ENCODE data around the gene SLC38A7.

Gene SLC38A7, protein sequence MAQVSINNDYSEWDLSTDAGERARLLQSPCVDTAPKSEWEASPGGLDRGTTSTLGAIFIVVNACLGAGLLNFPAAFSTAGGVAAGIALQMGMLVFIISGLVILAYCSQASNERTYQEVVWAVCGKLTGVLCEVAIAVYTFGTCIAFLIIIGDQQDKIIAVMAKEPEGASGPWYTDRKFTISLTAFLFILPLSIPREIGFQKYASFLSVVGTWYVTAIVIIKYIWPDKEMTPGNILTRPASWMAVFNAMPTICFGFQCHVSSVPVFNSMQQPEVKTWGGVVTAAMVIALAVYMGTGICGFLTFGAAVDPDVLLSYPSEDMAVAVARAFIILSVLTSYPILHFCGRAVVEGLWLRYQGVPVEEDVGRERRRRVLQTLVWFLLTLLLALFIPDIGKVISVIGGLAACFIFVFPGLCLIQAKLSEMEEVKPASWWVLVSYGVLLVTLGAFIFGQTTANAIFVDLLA

DNA sequence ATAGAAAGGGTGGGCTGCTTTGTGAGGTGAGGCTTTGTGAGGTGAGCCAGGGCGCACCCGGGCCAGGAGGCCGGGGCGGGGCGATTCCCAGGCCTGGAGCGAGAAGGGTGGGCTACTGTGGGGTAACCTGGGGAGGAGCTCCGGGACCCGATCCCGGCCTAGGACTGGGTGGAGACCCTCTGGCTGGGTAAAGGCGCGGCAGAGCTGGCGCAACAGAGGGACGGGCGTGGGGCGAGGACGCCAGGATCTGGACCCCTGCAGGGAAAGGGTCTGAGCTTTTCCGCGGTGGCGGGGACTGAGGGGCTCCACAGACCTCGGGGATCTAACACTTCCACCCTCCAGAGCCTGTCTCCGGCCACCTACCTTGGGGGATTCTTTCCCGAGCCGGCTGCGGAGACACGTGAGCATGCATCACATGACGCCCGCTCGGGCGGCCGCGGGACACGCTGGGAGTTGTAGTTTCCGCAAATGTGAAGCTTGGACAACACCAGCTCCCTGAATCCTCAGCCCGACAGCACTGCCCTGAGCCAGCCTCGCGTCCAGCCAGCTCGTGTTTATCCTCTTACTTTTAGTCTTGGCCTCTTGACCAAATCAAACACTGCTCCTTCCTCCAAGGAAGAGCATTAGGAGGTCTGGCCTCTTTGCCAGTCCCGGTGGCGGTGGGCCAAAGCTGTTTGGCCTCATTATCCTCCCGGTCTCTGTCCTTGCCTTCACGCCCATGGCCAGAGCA lies at the start of gene SLC38A7:
Gene SLC38A7, minus strand, starts transcription at position 417 of the 730 bp plus-strand sequence. CDS start 4,644 bp downstream, outside the sequence.
- DNase-seq: peak; percentile 82

DNA sequence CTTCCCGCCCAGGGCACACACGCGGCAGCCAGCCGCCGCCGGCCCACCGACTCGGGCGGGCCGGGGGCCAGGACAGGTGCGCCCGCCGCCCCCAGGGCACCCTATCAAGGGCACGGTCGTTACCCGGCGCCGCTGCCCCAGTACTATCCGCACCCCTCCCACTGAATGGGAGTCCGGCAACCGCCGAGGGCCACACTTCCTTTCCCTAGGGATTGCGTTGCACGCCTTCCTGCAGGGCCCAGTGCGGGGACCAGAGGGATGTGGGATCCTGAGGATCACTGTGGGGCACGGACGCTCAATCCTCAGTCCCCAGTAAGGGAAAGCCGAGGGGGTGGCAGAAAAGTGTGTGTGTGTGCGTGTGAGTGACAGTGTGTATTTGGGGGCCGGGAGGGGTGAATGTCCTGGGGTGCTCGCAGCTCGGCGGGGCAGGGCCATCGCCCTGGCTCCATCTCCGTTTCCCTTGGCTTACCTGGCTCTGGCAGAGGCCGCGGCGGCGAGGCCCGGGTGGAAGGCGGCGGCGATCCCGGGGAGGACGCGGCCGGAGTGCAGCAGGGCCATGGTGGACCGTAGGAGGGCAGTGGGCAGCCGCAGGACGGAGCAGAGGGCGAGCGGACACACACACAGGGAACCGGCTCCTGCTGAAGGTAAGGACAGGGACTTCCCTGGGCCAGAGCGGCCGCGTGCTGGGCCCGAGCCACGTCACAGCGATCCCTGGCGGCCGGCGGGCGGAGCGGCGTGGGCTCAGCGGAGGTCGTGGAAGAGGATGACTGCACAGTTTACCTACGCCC lies 49.3 kb upstream of the SLC38A7 start, which contains the start of gene GOT2:
Gene GOT2, minus strand, starts transcription at position 646 of the 788 bp plus-strand sequence. Its CDS starts 88 bp downstream, at position 558.
- peak; percentile 85 for DNase-seq

DNA sequence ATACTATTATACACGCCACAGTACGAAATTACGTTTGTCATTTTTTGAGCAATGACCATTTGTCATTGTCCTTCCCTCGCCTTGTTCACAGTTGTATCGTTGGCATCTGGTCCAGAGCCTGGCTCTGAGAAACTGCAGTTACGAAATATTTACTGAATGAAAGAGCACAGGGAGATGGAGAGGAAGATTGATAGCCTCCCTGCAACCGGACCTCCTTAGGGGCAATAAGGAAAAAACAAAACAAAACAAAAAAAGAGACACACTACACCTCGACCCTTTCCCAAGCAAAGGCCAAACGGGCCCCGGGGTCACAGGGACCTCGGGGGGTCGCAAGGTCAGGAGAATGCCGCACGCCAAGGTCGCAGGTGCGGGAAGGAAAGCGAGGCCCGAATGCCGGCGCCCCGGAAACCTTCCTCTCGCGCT lies 48.7 kb upstream of the SLC38A7 start:
- peak; percentile 18 for DNase-seq

DNA sequence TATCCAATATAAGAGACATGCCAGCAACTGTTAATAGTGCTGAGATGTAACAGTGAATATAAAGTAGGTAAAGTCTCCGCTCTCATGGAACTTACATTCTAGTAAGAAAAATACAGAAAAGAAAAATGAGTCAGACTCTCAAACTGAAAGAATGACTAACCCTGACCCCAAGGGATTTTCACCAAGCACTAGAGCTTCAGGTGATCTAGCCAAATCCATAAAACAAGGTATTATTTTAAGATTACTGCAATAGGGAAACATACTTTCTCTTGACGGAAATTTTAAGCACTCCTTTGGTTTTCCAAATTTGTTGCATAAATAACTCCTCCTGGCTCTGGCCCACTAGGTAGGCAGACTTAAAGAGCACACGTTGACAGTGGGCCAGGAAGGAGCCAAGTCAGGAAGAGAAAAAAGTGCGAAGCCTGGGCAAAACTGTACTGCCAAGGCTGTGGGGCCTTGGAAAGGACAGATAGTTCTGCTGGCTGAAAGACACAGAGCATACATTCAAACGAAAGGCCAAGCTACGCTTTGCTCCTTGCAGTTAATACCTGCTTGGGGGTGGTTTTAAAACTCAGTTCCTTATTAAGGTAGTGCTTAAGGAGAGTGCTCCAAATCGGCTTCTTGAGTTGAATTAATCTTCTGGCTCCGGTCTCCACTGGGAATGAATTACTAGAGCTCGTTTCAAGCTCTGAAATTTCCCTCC lies 48.1 kb upstream of the SLC38A7 start:
- DNase-seq: peak; percentile 40

DNA sequence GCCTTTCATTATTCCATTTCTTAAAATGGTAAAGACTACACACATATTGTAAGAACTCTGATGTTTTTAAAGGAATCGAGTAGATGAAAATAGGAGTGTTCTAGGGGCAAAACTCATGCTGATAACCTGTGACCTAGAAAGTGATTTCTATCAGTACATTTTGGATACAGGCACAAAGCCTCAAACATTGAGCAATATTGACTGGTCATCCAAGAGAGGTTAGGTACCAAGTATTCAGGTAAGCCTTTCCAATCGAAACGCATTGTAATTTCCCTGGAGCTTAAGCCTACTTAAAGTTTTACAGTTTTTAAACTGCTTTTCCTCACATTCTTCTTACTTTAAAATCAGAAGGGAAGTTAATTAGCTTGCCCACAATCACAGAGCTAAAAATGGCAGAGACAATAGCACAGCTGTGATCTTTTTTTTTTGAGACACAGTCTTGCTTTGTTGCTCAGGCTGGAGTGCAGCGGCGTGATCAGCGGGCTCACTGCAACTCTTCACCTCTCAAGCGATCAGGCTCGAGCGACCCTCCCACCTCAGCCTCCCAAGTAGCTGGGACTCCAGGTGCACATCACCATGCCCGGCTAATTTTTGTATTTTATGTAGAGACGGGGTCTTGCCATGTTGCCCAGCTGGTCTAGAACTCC lies 46.3 kb upstream of the SLC38A7 start:
- no peak for DNase-seq

DNA sequence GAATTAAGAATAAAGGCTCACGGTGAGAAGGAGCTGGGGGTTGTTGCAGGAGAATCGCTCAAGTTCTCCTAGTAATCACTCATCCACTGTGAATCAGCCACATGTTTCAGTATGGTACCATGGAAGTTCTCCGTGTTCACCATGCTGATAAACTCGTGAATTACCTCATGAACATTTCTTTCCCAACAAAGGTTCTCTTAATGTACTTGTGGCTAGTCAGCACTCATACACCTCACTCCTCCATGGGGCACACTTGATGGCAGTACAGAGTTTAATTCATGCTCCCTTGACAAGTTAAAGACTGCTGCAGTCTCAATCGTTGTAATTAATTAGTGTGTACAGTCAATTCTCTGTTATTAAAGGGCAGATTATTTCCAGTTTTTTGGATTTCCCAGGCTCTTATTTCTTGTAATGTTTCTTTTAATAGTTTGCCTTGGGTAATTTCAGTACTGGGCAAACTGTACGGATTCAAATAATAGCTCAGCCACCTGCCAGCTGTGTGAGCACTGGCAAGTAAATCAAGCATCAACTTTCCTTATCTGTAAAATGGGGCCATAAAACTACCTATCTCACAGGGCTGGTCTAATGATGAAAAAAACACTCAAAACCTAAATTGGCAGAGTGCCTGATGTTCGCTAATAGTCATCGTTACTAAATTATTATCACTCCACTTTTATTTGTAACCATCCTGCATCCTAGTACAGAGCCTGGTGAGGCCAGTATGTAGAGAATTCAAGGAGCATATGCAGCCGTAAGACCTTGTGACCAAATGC lies 43.4 kb upstream of the SLC38A7 start:
- DNase-seq: no peak

DNA sequence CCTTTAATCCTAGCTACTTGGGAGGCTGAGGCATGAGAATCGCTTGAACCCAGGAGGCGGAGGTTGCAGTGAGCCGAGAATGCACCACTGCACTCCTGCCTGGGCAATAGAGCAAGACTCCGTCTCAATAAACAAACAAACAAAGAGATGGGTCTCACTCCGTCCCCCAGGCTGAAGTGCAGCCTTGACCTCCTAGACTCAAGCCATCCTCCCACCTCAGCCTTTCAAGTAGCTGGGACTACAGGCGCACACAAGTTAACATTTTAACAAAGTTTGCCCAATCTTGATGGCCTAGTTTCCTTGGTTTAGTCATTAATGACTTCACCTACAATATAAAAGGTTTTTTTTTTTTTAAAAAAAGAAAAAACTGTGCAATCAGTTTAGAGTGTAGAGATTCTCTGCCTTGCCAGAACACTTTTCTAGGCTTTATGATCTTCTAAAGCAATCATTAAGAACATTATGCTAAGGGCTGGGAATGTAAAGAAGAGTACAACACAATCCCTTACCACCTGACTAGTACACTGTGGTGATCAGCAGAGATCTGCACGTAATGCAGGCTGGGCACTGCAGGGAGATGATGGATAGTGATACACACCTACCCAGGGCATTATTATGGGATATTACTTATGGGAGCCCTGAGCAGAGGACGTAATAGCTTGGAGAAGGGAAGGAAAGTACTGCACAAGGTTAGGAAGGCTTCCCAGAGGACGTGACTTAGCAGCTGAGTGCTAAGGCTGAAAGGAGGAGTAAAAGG lies 42.6 kb upstream of the SLC38A7 start:
- no peak for DNase-seq

DNA sequence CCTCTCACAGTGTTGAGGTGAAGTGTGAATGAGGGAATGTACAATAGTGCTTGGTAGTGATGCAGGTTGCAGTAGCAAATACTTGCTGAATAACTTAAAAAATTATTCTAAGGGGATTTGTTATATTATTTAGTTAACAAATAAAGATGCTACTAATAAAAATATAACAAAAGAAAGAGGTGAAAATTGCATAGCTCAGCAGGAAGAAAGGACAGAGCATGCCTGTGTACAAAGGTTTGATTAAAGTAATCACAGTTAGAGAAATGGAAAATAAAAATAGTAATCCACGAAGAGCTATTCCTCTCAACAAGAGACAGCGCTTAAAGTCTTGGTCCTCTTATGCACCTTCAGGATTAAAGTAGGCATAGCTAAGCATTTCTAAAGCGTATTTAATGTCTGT lies 38.5 kb upstream of the SLC38A7 start:
- no peak for DNase-seq

DNA sequence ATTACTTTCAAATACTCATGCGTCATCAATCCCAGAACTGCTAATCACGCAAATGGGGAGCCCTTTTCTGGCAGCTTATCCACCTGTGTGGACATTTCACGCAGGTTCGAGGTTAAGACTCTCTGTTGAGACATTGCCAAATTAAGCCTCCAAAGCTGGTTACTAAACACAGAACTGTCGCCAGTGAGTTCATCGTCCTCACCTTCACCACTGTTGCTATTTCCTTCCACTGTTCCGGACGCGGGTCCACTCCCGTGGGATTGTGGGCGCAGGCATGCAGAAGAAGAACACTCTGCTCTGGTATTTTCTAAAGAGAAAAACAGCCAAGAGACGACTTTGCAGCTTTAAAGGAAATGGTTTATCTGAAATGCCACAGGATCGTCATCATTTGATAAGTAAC lies 33.4 kb upstream of the SLC38A7 start:
- no peak for DNase-seq

DNA sequence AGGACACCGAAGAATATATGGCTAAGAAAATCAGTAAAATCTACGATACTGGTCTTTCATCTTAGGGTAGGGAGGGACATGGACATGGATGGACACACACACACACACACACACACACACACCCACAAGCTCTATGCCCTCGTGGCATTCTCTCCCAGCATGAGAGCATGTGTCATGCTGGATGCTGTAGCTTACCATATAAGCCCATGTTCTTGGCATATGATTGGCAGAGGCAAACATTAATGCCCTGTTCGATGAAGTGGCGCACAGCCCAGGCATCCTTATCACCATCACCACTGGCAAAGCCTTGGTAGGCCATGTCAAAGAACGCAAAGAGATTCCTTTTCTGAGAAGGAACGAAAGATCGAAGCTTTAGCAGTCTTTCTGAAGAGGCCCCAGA lies 31.9 kb upstream of the SLC38A7 start:
- no peak for DNase-seq

DNA sequence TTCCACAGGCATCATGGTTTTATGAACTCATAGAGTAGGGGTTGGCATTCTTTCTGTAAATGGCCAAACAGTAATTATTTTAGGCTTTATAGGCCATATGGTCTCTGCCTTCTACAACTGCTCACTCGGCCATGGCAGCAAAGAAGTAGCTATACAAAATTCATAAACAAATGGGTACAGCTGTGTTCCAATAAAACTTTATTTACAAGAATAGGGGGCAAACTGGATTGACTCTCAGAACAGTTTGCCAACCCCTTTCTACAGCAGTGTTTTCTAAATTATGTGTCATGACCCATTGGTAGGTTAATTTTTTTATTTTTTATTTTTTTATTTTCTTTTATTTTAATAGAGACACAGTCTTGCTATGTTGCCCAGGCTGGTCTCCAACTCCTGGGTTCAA lies 29.2 kb upstream of the SLC38A7 start:
- DNase-seq: no peak

DNA sequence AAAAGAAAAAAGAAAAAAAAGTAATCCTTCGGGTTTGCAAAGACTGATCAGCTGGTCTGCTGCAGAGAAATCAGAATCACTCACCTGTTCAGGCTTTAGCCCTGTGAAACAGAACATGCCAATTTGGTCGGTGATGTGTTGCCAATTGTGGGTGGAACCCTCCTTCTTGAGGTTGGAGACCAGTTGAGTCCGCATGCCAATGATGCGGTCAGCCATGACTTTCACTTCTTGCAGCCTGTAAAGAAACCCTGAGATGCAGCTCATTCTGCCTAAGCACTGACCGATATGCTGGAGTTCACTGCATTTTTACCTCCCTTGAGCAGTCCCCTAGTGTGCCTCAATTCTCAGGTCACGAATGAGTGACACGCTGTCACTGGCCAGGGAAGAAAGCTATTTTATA lies 24.8 kb upstream of the SLC38A7 start:
- no peak for DNase-seq

DNA sequence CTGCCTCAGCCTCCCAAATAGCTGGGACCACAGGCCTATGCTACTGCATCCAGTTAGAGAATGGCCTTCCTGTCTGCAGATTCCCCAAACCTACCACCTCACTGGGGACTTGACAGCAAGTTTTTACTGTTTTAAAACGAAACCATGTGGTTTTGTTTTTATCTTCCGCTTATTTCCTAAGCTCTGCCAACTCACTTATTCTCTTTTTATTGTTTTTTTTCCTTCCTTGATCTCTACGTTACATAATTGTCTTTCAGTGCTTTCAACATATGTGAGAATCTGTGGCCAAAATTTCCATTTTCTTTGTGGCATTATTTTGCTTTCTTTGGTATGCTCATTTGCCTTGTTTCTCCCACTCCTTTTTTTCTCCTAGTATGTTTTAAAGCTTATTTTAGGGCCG lies 14.6 kb upstream of the SLC38A7 start:
- no peak for DNase-seq

DNA sequence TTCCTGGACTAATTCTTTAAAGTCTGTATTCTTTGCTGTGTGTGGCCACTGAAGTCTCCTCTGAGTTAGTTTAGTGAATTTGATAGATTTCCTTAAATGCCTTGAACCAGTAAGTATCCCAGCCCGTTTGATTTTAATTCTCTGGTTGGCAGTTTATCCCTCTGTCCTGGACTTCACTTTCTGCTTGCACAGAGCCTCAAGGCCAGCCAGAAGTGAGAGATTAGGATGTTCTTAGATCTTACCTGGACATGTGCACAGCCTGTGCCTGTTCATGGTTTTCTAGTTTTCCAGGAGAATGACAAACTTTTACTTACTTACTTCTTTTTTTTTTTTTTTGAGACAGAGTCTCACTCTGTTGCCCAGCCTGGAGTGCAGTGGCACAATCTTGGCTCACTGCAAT lies 10.8 kb upstream of the SLC38A7 start:
- no peak for DNase-seq

DNA sequence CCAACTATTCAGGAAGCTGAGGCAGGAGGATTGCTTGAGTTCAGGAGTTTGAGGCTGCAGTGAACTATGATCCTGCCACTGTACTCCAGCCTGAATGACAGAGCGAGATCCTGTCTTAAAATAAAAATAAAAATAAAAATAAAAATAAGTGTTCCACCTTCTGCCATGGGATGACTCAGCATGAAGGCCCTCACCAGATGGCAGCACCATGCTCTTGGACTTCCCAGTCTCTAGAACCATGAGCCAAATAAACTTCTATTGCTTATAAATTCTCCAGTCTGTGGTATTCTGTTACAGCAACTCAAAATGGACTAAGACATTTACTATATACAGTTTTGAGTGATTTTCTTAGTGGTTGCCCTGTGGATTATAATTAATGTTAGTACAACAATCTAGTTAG lies 7.9 kb upstream of the SLC38A7 start:
- DNase-seq: no peak

DNA sequence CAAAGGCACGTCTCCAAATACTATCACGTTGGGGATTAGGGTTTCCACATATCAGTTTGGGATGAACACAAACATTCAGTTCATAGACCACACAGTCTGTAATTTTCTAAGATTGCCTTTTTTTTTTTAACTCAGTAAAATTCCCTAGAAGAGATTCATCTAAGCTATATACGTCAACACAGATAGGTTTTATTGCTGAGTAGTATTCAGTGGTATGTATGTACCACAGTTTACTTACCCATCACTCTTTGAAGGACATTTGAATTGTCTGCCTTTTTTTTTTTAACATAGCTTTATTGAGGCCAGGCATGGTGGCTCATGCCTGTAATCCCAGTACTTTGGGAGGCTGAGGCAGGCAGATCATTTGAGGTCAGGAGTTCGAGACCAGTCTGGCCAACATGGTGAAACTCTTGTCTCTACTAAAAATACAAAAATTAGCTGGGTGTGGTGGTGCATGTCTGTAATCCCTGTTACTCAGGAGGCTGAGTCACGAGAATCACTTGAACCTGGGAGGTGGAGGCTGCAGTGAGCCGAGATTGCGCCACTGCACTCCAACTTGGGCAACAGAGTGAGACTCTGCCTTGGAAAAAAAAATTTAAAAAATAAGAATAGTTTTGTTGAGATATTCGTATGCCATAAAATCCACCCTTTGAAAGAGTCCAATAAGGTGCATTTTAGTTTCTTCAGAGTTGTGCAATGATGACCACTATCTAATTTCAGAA lies 2.6 kb upstream of the SLC38A7 start:
- DNase-seq: peak; percentile 51

DNA sequence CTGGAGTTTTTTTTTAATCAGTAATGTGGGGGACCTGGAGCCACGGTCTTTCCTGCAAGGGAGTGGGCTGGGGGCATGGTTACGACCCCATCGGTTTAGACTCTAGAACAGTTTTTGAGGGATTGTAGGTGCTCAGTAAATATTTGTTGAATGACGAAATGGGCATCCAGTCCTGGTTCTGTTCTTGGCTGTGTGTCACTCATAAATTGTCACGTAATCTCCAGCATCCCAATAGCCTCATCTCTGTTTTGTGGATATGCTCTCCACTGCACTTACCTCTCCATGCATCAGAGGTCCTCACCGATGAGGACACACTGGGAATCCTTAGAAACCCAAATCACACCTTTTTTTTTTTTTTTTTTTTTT lies 497 bp upstream of the SLC38A7 start:
- DNase-seq: no peak

DNA sequence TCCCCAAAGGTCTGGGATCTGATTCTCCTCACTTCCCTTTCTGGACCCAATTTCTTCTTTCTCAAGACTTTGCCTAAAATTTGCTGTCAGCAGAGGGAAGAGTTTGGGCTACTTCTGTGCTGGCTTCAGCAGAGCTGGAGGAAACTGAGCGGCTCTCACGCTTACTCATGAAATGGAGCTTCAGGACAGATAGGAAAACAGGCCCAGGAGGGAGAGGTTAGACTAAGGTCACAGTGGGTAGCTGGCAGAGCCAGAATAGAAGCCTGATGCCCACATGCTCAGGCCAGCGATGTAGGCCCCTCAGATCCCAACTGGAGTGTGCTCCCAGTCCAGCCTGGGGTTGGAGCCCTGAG lies 593 bp downstream of the SLC38A7 start:
- no peak for DNase-seq

DNA sequence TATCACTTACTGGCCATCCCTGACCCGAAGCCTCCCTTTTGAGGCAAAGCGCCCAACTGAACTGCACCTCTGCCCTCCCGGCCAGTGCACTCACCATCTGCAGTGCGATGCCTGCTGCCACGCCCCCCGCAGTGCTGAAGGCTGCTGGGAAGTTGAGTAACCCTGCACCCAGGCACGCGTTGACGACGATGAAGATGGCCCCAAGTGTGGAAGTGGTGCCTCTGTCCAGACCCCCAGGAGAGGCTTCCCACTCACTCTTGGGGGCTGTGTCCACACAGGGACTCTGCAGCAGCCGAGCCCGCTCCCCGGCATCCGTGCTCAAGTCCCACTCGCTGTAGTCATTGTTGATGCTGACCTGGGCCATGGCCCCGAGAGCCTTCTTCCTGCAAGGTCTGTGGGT lies 4.8 kb downstream of the SLC38A7 start:
- no peak for DNase-seq

DNA sequence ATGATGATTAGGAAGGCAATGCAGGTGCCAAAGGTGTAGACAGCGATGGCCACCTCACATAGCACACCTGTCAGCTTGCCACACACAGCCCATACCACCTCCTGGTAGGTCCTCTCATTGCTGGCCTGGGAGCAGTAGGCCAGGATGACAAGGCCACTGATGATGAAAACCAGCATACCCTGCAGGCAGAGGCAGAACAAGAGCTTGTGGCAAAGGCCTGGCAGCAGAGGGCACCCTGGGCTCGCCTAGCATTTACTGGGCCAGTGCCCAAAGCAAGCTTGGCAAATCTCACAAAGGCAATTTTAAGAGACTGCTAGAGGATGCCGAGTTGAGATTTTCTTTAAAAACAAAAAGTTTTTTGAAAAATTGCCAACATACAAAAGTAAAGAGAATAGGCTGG lies 5.9 kb downstream of the SLC38A7 start:
- DNase-seq: peak; percentile 15

All from EL (cell line).